ENCODE measurements around the gene ALS2CL.
A peak's percentile ranks its signal among the peaks of the same experiment; 100 is the strongest.
"Not testable (repeated sequence)": the region's sequence is repeated elsewhere in the genome, so short reads cannot be mapped to it uniquely, and the experiment has no call there.

ALS2CL gene

DNA sequence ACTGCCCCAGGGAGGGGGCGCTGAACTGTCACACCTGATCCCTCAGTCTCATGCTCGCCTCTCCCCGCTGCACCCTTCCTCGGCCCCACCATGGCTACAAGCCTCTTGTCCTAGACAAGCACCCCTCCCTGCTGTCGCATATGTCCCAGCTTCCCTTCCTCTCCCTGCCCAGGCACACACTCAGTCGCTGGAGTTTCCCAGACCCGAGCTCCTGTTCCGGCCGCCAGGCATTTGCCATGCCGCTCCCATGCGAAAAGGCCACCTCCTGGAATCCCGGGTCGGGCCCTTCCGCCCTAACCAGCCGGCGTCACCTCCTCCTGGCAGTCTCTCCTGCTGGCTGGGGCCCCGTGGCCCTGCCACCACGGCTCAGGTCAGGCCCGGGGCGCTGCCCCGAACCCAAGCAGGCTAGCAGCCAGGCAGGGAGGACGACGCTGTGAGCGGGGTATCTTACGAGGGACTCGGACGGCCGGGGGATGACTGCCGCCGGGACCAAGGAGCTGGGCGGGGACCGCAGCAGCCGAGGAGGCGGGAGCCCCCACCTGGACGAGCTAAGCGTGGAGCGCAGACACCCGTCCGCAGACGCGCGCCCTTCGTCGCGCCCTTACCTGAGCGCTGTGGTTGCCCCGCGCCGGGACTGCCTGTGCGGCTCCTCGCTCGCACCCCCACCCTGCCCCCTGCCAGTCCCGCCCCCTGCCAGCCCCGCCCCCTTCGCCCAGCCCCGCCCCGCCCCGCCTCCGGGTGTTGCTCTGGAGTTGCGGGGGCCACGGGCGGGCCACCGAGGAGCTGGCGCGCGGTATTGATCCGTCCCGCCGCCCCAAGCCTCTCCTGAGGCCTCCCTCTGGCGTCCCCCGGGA is at the start of gene ALS2CL:
Gene ALS2CL, minus strand, starts transcription at position 642 of the 854 bp plus-strand sequence. CDS start 4,239 bp downstream, outside the sequence.
- DNase-seq: no peak

DNA sequence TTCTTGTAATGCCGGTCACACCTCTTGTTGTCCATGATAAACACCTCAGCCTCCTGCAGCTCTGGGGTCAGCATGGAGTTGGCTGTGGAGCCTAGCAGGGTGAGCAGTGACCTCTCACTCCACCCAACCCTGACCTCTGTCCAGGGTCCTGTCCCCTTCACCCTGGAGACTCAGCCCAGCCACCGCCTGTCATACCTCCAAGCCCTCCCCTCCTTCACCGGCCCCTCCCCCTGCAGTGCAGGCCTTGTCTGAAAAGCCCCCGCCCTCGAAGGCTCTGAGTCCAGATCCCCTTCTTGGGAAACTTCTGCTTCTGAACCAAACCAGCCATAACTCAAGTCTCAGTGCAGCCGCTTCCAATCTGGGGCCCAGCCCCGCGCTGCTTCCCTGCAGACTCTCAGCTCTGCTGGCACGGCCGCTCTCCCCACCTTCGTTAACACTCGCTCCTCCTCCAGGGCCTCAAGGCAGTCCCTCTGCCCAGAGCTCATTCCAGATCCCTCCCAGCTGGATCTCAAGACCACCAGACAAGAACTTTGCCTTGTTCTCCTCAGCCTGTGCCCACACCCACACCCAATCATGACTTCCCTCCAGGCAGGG is 49.6 kb upstream of the ALS2CL start:
- DNase-seq: no peak

DNA sequence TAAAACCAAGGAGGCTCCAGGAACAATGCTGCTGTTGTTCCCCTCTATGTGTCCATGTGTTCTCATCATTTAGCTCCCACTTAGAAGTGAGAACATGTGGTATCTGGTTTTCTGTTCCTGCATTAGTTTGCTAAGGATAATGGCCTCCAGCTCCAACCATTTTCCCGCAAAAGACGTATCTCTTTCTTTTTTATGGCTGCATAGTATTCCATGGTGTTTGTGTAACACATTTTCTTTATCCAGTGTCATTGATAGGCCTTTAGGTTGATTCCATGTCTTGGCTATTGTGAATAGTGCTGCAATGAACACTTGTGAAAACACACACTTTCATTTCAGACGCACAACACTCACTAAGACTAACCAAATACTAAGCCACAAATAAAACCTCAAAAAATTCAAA is 46.1 kb upstream of the ALS2CL start:
- not testable (repeated sequence) for DNase-seq

DNA sequence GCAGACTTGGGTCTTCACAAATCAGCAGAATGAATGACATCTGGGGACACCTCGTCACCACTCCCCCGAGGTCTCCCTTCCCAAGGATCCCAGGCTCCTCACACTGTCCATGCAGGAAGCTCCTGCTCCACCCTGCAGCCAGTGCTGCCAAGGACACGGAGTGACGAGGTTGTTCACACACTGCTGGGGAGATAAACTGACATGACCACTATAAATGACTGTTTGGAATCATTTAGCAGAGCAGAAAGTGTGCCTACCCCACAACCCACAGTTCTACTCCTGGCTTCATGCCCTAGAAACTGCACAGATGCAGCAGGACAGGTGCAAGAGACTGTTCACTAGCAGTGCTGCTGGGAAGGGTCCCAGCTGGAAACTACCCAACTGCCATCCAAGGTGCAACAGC is 43.9 kb upstream of the ALS2CL start:
- DNase-seq: peak; percentile 35

DNA sequence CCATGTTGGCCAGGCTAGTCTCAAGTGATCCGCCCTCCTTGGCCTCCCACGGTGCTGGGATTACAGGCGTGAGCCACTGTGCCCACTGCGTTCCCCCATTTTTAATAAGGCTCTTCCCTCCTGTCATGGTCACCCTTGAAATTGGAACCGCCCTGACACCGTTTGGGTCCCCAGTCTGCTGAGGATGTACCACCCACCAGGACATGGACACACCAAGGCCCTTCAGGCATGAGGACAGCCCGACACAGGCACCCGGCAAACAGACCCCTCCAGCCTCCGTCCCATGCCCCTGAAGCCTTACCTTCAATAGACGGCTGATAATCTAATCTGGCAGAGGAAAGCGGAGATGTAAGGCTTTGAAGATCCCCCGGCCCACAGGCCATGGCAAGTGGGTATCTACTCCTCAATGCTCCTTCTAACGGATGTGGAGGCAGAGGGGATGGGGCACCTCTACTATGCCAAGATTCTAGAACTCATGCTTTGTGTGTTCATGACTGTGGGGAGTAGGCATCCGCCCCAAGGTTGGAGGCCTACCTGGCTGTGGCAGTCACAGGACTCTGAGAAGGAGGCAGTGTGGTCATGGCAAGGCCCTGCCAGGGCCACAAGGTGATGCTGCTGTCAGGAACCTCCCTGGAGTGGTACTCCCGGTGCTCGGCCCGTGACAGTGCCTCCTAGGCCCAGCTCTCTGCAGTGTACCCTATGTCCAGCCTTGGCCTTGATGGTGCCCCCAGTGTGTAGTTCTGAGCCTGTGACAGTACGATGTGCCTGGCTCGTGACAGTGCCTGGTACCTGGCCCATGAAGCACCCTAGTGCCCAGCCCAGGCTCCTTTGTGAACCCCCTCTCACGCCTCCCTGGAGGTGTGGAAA is 42.8 kb upstream of the ALS2CL start:
- no peak for DNase-seq

DNA sequence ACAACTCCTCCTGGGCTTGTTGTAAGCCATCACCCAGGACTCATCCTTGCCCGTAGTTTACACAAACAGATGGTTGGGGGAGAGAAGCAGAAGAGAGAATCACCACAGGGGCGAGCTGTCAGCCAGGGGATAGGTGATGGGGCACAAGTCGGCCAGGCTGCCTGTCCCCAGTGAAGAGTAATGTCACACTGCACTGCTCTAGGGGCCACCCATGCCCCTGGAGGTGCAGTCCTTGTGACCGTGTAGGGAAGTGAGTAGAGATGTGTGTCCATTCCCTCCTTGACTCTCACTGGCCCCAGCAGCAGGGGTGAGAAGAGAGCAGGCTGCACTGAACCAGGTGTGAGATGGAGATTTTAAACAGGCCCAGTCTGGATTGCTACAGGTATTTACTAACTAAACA is 41.3 kb upstream of the ALS2CL start:
- DNase-seq: no peak

DNA sequence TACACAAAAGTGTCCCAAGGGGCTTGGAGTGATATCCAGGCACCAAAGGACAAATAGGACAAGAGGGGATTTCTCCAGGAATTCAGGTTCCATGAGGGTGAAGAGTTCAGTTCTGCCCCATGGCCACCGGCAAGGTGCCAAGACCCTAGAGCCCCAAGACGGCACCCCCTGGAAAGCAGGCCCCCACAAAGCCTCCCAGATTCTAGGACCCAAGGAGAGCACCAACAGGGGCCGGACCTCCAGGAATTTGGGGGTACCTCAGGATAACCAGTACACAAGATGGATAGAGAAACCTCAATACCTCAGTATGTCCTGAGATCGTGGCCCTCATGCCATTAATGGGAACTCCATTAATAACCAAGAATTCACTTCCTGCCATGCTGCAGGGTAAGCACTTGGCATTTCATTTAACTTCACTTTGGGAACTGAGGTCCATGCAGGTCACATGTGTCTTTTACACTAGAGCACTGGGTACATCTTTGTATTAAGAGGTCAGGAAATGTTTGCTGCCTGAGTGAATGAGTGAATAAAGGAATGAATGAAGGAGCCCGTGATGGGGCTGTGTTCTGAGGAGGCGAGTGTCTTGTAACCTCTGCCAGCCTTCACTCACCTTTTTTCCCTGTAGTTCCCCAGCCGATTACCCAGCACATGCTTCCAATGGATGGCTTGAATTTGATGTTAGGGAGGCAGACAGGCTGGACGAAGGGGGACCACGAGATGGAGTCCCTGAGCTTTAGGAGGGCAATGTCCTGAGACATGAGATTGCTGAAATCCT is 39.7 kb upstream of the ALS2CL start:
- DNase-seq: no peak

DNA sequence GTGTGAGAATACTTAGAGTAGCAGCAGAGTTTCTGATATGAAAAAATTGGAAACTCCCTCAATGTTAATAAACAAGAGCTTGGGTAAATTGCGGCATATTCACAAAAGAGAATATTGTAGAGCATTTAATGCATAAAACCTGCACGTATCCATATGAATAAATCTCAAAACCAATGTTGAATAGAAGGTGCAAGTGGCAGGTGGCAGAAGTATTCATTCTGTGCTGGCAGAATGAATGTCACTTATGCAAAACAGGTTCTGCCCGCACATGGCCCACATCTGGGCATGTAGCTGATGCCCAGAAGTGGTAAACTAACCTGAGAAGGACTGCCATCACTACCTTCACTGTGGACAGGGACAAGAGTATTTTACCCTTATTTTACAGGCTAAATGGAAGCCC is 38.3 kb upstream of the ALS2CL start:
- no peak for DNase-seq

- DNase-seq: no peak
Observed at GRCh38 chr3:46730819-46731218, 37.3 kb upstream of the ALS2CL start.

DNA sequence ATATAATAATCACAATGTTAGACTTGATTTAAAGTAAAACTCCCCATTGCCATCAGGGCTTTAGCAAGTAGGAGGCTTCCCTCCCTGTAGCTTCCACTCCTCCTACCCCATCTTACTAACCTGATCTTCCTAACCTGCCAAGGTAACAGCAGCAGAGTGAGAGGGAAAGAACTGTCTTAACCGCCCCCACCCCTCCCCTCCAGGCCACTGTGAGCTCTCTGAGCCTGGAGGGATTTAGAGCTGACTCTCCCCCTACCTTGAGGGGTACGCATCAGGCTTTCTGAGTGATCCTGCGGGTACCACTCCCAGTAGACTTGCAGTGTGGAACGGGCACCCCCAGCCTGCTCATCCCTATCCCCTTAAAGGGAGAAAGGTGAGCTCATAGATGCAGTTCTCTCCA is 35.6 kb upstream of the ALS2CL start:
- no peak for DNase-seq

DNA sequence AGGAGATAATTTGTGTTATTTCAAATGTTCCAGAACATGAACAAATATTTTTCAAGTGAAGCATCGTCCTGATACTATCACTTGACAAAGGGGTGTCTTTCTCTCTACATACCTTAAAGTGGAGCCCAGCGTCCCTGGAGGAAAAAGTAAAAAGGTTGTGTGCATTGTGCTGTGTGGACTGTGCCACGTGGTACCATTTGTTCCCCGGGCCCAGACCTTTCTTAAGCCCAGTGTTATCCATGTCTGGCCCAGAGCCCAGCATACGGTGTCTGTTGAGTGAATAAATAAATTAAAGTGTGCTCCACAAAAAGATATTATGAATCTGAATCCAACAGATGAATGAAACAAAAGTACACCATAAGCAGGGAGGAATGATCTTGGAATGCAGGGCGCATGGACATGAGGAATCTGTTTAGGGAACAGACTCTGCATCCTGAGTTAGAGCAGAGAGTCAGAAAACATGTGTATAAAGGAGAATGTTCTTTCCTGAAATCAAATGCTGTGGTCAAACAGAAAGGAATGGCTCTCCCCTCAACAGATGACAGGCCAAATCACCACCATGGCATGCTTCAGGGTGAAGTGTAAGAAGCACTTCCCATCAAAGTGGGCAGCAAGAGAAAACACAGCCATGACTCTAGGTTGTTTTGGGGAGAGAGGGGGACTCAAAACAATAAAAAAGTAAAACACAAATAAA is 32.3 kb upstream of the ALS2CL start:
- DNase-seq: no peak

DNA sequence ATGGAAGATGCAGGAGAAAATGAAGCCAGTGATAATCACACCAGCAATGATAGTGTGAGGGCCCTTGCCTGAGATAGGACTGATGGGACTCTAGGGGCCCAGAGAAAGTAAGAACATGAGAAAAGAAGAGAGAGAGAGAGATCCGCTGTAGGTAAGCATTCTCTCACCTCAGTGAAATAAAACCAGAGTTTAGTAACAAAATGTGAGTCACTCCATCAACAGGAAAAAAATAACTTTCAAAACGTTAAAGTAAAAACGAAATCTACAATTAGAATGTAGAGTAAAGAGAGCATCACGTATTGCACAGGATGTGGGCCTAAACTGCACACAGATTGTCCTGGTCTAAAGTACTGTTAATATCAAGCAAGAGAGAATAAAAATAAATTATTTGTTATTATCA is 30.9 kb upstream of the ALS2CL start:
- no peak for DNase-seq

DNA sequence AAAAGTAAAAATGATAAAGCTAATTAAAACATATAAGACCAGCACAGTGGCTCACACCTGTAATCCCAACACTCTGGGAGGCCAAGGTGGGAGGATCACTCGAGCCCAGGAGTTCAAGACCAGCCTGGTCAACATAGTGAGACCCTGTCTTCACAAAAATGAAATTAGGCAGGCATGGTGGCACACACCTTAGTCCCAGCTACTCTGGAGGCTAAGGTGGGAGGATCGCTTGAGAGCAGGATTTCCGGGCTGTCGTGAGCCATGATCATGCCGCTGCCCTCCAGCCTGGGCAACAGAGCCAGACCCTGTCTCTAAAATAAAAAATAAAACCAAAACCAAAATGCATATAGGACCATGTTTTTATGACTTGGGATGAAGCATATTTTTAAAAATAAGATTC is 29.0 kb upstream of the ALS2CL start:
- no peak for DNase-seq

- no peak for DNase-seq
Observed at GRCh38 chr3:46721009-46721408, 27.5 kb upstream of the ALS2CL start.

- DNase-seq: no peak
Observed at GRCh38 chr3:46719735-46720271, 26.3 kb upstream of the ALS2CL start.

GRCh38 chr3:46719044-46719565 is 25.6 kb upstream of the ALS2CL start:
- DNase-seq: no peak

- no peak for DNase-seq
Observed at GRCh38 chr3:46717447-46718231, 24.2 kb upstream of the ALS2CL start, which contains the start of gene PRSS50. Gene PRSS50, minus strand, starts transcription at chr3:46717869. Its CDS starts 45 bp downstream, at chr3:46717824.

DNA sequence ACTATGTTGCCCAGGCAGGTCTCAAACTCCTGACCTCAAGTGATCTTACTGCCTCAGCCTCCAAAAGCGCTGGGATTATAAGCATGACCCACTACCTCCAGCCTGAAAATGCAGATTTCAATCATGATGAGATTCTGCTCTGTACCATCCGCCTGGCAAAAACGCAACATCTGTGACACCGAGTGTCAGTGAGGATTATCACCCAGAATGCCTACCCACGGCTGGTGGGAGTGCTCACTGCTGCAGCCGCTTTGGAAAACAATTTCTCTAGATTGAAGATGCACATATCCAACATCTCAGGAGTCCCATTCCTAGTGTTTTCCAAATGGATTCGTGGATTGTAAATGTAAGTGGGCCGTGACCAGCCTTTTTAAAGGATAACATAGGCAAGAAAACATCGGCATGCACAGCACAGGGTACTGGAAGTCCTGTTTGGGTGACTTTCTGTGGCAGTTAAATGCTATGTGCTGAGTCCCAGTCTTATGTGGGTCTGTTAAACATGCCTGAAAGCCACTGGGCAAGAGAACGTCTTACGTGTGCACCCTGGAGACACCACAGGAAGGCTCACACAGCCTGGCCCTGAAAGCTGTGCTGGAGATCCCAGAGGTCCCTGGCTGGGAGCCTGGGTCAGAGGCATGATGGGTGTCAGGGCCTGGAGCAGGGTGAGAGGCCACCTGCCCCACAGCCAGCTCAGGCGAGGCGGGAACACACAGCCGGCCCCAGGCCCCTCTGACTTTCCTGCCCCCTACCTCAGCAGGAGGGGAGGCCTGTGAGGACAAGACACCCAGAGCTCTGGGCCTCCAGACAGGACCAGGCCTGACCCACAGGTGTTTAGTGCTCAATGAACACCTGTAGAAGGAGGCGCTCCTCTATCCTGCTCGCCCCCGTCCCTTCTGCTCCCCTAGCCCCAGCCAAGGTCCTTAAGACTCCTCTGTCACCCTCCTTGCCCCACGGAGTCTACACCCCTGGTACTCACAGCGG is 23.3 kb upstream of the ALS2CL start:
- DNase-seq: no peak

GRCh38 chr3:46715507-46716175 is 22.2 kb upstream of the ALS2CL start:
- no peak for DNase-seq

All from NCI-H1105 (cell line).